ENCODE data around the gene SNX27.

DNA sequence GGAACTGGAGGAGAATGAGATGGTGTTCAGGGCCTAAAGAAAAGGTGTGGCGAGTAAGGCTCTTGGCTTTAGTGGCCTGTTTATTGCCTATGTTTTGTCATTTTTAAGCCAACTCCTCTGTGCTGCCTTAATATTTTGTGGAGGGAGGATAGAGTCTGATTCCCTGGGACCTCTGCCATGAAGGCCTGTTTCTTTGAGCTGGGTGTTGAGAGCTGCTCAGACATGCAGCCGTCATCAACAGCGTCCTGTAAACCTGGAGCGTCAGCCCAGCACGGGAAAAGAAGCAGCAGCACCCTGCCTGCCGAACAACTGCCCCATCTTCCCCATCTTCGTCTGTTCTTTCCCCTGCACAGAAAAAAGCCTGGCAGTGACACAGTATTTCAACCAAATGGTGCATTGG is 27.1 kb upstream of the SNX27 start:
- TF ChIP-seq, protein P1, sequence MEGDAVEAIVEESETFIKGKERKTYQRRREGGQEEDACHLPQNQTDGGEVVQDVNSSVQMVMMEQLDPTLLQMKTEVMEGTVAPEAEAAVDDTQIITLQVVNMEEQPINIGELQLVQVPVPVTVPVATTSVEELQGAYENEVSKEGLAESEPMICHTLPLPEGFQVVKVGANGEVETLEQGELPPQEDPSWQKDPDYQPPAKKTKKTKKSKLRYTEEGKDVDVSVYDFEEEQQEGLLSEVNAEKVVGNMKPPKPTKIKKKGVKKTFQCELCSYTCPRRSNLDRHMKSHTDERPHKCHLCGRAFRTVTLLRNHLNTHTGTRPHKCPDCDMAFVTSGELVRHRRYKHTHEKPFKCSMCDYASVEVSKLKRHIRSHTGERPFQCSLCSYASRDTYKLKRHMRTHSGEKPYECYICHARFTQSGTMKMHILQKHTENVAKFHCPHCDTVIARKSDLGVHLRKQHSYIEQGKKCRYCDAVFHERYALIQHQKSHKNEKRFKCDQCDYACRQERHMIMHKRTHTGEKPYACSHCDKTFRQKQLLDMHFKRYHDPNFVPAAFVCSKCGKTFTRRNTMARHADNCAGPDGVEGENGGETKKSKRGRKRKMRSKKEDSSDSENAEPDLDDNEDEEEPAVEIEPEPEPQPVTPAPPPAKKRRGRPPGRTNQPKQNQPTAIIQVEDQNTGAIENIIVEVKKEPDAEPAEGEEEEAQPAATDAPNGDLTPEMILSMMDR (optimal IDR thresholded peaks at IDR 0.05 in 1 of 3, IDR thresholded peaks at IDR 0.05 in 1 of 3, conservative IDR thresholded peaks at IDR 0.05 in 1 of 3; ENCODE audit: extremely low read depth in 1 of 3, insufficient read depth in 2 of 3, low read length in 3 of 3), result no peak
- TF ChIP-seq EZH2 (IDR thresholded peaks at IDR 0.05; ENCODE audit: low read length), result no peak

Measured in keratinocyte (primary cell).